GM12878 (cell line): ENCODE data around the gene MYCBPAP. TPM values are rescaled to one million over a fixed set of nuclear protein-coding genes. Genes with fewer than 3 reads are reported as not detected.

Source experiments
- ATAC-seq: fragments of 200-7000 bp; cut with Tn5 transposase; 3 replicates; pipeline ENCODE4 v1.9.1; 2020; ENCODE audit warnings: mild to moderate bottlenecking, moderate library complexity
- BruUV-seq: library from RNA; stranded (reverse); fragments of 400-500 nt; replicated peaks from 2 replicates; lab custom pipeline; 2021; lab: Mats Ljungman, UMichigan
- CTCF ChIA-PET: fragments of 300-600 bp; sonication (Branson Sonifier 250); formaldehyde crosslinking; extraction: SDS; loops from one replicate; lab custom pipeline; 2021; ENCODE audit warnings: inconsistent platforms; lab: Yijun Ruan, JAX
- POLR2A ChIA-PET: fragments of 350-600 bp; formaldehyde crosslinking; extraction: SDS; loops from one replicate; lab custom pipeline; 2021; ENCODE audit warnings: inconsistent platforms; lab: Charles Lee
- RAD21 ChIA-PET: fragments of 300-600 bp; sonication (Branson Sonifier 250); formaldehyde crosslinking; loops from one replicate; lab custom pipeline; 2023; ENCODE audit warnings: antibody characterized with exemption; ENCODE audit not compliant: unreplicated experiment; lab: Charles Lee
- SMC1A ChIA-PET: fragments of 300-600 bp; sonication (Branson Sonifier 250); formaldehyde crosslinking; loops from one replicate; lab custom pipeline; 2023; ENCODE audit not compliant: unreplicated experiment, uncharacterized antibody; lab: Charles Lee
- DNase-seq: peaks from one replicate; pipeline ENCODE4 v3.0.0-alpha.2; 2011; ENCODE audit warnings: low read depth, low spot score
- FAIRE-seq: peaks from 3 replicates; lab custom pipeline; 2011; peaks lifted over from hg19 to GRCh38; lab: Jason Lieb, UNC
- H2AFZ ChIP-seq: 2 replicates; pipeline ENCODE4 v1.6.0; 2011; ENCODE audit warnings: low read depth, low read length, control low read depth; ENCODE audit not compliant: control insufficient read depth
- H3K27ac ChIP-seq: 2 replicates; pipeline ENCODE4 v1.5.1; 2011; ENCODE audit warnings: control low read depth; ENCODE audit not compliant: control insufficient read depth, insufficient read depth
- H3K27me3 ChIP-seq, 2 experiments: replicated peaks in 1 of 2; 2 replicates each; pipeline versions ENCODE4 v1.6.0 to v1.6.1; 2011; ENCODE audit warnings: low read length in 1 of 2; ENCODE audit not compliant: control insufficient read depth in 2 of 2, insufficient read depth in 2 of 2
- H3K36me3 ChIP-seq, 2 experiments: 2 replicates each; pipeline ENCODE4 v1.5.1; 2011; ENCODE audit warnings: low read length in 1 of 2; ENCODE audit not compliant: control insufficient read depth in 2 of 2, insufficient read depth in 2 of 2
- H3K4me1 ChIP-seq: 2 replicates; pipeline ENCODE4 v1.6.1; 2011; ENCODE audit warnings: mild to moderate bottlenecking, low read length, moderate library complexity, mixed read lengths; ENCODE audit not compliant: control insufficient read depth, insufficient read depth
- H3K4me2 ChIP-seq: 2 replicates; pipeline ENCODE4 v1.6.0; 2011; ENCODE audit warnings: control low read depth; ENCODE audit not compliant: control insufficient read depth, insufficient read depth
- H3K4me3 ChIP-seq: fragments of 200-600 bp; sonication (generic); 2 replicates; pipeline ENCODE4 v1.5.1; 2016
- H3K79me2 ChIP-seq: 2 replicates; pipeline ENCODE4 v1.6.0; 2011; ENCODE audit warnings: low read length; ENCODE audit not compliant: control insufficient read depth, insufficient read depth
- H3K9ac ChIP-seq: 2 replicates; pipeline ENCODE4 v1.8.0; 2011; ENCODE audit warnings: low read length, control low read depth, mixed read lengths; ENCODE audit not compliant: control insufficient read depth, insufficient read depth
- H3K9me3 ChIP-seq: replicated peaks from 3 replicates; pipeline ENCODE4 v1.5.1; 2011; ENCODE audit warnings: mild to moderate bottlenecking, low read length; ENCODE audit not compliant: control insufficient read depth, insufficient read depth
- H4K20me1 ChIP-seq: 2 replicates; pipeline ENCODE4 v1.6.0; 2011; ENCODE audit not compliant: control insufficient read depth, insufficient read depth
- BCLAF1 ChIP-seq: fragments of 450-650 bp; IDR thresholded peaks from 2 replicates; pipeline ENCODE4 v1.6.1; 2017; ENCODE audit warnings: antibody characterized with exemption, mild to moderate bottlenecking, moderate library complexity
- BHLHE40 ChIP-seq, 2 experiments: fragments of 450-650 bp in 1 of 2; IDR thresholded peaks; 2 replicates each; pipeline ENCODE4 v1.6.1; 2011 to 2017; ENCODE audit warnings: low read depth in 2 of 2, borderline replicate concordance in 1 of 2, improper control_type of control experiment in 1 of 2, low read length in 1 of 2, mild to moderate bottlenecking in 1 of 2
- ETV6 ChIP-seq, 2 experiments: fragments of 450-650 bp in 1 of 2; IDR thresholded peaks in 1 of 2; conservative IDR thresholded peaks in 1 of 2; 2 replicates each; pipeline ENCODE4 v1.6.1; 2014; ENCODE audit warnings: antibody characterized with exemption in 1 of 2, borderline replicate concordance in 1 of 2, low read depth in 1 of 2, mild to moderate bottlenecking in 1 of 2, moderate library complexity in 1 of 2
- HSF1 ChIP-seq: fragments of 150-350 bp; IDR thresholded peaks from 2 replicates; pipeline ENCODE4 v1.6.1; 2014; ENCODE audit warnings: mild to moderate bottlenecking, low read depth, low read length
- MAX ChIP-seq: IDR thresholded peaks from 2 replicates; pipeline ENCODE4 v1.6.1; 2012; ENCODE audit warnings: low read depth, low read length, improper control_type of control experiment
- PKNOX1 ChIP-seq: fragments of 450-650 bp; IDR thresholded peaks from 2 replicates; pipeline ENCODE4 v1.6.1; 2016; ENCODE audit warnings: mild to moderate bottlenecking
- SIX5 ChIP-seq: IDR thresholded peaks from 2 replicates; pipeline ENCODE4 v1.6.1; 2011; ENCODE audit warnings: mild to moderate bottlenecking, low read depth, low read length, moderate library complexity; ENCODE audit not compliant: severe bottlenecking
- SP1 ChIP-seq: IDR thresholded peaks from one replicate; pipeline ENCODE4 v1.6.1; 2011; ENCODE audit warnings: low read depth, low read length
- TCF7 ChIP-seq: IDR thresholded peaks from 2 replicates; pipeline ENCODE4 v1.6.1; 2014; ENCODE audit warnings: antibody characterized with exemption, borderline replicate concordance
- ZNF622 ChIP-seq: fragments of 450-650 bp; IDR thresholded peaks from 2 replicates; pipeline ENCODE4 v1.6.1; 2017; ENCODE audit warnings: mild to moderate bottlenecking, inconsistent platforms
- WGBS: methylation state at CpG from one replicate; pipeline ENCODE4 v1.1.6; 2016; ENCODE audit warnings: low lambda C conversion rate; ENCODE audit not compliant: insufficient replicate concordance, insufficient coverage; ENCODE audit errors: missing lambda C conversion rate; 5-methylcytosine and 5-hydroxymethylcytosine counted together
- in situ Hi-C: fragments of 300-500 bp; cut with MboI; formaldehyde crosslinking; loops from 9 replicates; pipeline ENCODE4 v1.14.3; 2018; ENCODE audit warnings: mixed read lengths
- intact Hi-C: fragments of 100-400 bp; cut with micrococcal nuclease; formaldehyde crosslinking; loops from one replicate; pipeline ENCODE4 v1.14.2; 2022; ENCODE audit not compliant: unreplicated experiment
- polyA plus RNA-seq, 11 experiments: library from polyadenylated mRNA; depleted of rRNA in 4 of 11; unstranded in 6 of 11; stranded (reverse) in 5 of 11; fragments of >200 nt; fragmentation: Nextera tagmentation in 4 of 11; fragmentation: Illumina TruSeq in 1 of 11; extraction: Ambion mirVana in 4 of 11; extraction: Trizol in 1 of 11; gene quantifications; 1 replicate in 1 of 11; 2 replicates in 10 of 11; pipeline versions ENCODE4 v1.2.1 to v1.2.3, GENCODE V29; 2011 to 2016; ENCODE audit warnings: inconsistent platforms in 2 of 11, missing spikeins in 2 of 11, low read depth in 1 of 11
- total RNA-seq, 4 experiments: library from RNA; depleted of rRNA in 3 of 4; stranded (reverse); fragments of >200 nt in 3 of 4; fragmentation: Illumina TruSeq in 1 of 4; extraction: Trizol in 1 of 4; gene quantifications; 2 replicates each; pipeline versions ENCODE4 v1.2.1 to v1.2.3, GENCODE V29; 2013 to 2021

MYCBPAP gene
- total and polyA plus RNA-seq, 10 of the 15 experiments (the other 5 are each of a cell fraction or from before 2014, with no cell fraction given) = 0.23 to 2.7 (median 1.5) TPM

GRCh38 chr17:50513495-50513894, 5.3 kb downstream of the MYCBPAP start:
- TF ChIP-seq HSF1 (no peak), SIX5 (no peak), PKNOX1 (no peak), ZNF622 (no peak), BHLHE40 (IDR thresholded peaks at IDR 0.05; ENCODE audit: borderline replicate concordance in 1 of 2, low read depth in 2 of 2, low read length in 1 of 2) (no peak), BCLAF1 (no peak), ETV6 (conservative IDR thresholded peaks at IDR 0.05 in 1 of 2, IDR thresholded peaks at IDR 0.05 in 1 of 2; ENCODE audit: borderline replicate concordance in 1 of 2, low read depth in 1 of 2) (no peak), SP1 (no peak), TCF7 (no peak), MAX (no peak)
- FAIRE-seq (no peak), DNase-seq (no peak), ATAC-seq (no peak)
- Histone ChIP-seq H3K27ac (no peak overlapping the region), H3K9ac (no peak overlapping the region), H3K4me1 (peaks cover 23% of the 10 kb centered on the region), H2AFZ (no peak overlapping the region), H3K36me3 (no peaks in the 10 kb centered on the region), H3K9me3 (no peaks in the 10 kb centered on the region), H3K27me3 (no peaks in the 10 kb centered on the region), H3K4me2 (no peak overlapping the region), H4K20me1 (no peaks in the 10 kb centered on the region), H3K79me2 (peaks cover 3% of the 10 kb centered on the region; the same call in 1 of the 2 replicates), H3K4me3 (no peak overlapping the region)
- SMC1A ChIA-PET = no interaction called here
- no TSS peak for BruUV-seq
- WGBS = 70% methylated on average over 4 of the region's 4 CpGs
- CTCF ChIA-PET = interaction anchor here (5.2 kb wide), 1 partner anchor 12 kb away, joined by 25 read pairs; no protein-coding TSS in a partner anchor
- in situ Hi-C loops (no loop called here), intact Hi-C loops (no loop called here)
- POLR2A ChIA-PET = no interaction called here
- RAD21 ChIA-PET = no interaction called here
